Measurements from ENCODE around the gene ARMC5.
"Not testable (repeated sequence)": the region's sequence is repeated elsewhere in the genome, so short reads cannot be mapped to it uniquely, and the experiment has no call there.

Gene ARMC5

GRCh38 chr16:31430380-31431052 is 28.8 kb upstream of the ARMC5 start:
- in situ Hi-C loops (cut with MboI; ENCODE audit: low sequenced_read_pairs), result no loop called here

GRCh38 chr16:31435341-31436220 is 23.7 kb upstream of the ARMC5 start:
- in situ Hi-C loops (cut with MboI; ENCODE audit: low sequenced_read_pairs), result no loop called here

- in situ Hi-C loops (cut with MboI; ENCODE audit: low sequenced_read_pairs), result no loop called here
These were observed 22.9 kb upstream of the ARMC5 start for GRCh38 chr16:31436221-31437045.

GRCh38 chr16:31438414-31438813 is 20.9 kb upstream of the ARMC5 start:
- in situ Hi-C loops (cut with MboI; ENCODE audit: low sequenced_read_pairs), result no loop called here

DNA sequence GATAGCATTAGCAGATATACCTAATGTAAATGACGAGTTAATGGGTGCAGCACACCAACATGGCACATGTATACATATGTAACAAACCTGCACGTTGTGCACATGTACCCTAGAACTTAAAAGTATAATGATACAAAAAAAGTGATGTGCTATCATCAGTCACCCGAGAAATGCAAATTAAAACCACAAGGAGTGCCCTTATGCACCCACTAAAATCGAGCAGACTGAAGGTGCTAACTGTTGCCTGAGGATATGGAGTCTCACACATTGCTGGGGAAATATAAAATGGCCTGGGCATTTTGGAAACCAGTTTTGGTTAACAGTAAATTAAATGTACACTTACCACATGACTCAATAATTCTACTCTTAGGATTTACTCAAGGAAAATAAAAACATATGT is 20.3 kb upstream of the ARMC5 start:
- in situ Hi-C loops (cut with MboI; ENCODE audit: low sequenced_read_pairs), result not testable (repeated sequence)

DNA sequence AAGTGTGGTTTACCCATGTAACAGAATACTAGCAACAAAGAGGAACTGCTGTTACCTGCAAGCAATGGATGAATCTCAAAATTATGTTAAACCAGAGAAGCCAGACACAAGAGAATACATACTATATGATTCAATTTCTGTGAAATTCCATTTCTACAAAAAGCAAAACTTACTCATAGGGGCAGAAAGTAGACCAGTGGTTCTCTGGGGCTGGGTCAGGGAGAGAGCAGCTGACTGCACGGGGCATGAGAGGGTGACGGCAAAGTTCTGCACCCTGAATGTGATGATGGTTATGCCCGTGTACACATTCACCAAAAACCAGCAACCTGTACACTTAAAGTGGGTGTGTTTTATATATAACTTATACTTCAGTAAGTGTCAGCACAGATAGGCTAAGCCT is 19.8 kb upstream of the ARMC5 start:
- in situ Hi-C loops (cut with MboI; ENCODE audit: low sequenced_read_pairs), result no loop called here

- in situ Hi-C loops (cut with MboI; ENCODE audit: low sequenced_read_pairs), result no loop called here
These were observed 18.7 kb upstream of the ARMC5 start for GRCh38 chr16:31440516-31441184.

- in situ Hi-C loops (cut with MboI; ENCODE audit: low sequenced_read_pairs), result no loop called here
These were observed 17.3 kb upstream of the ARMC5 start for GRCh38 chr16:31441956-31442355.

GRCh38 chr16:31445931-31446330 is 13.4 kb upstream of the ARMC5 start:
- in situ Hi-C loops (cut with MboI; ENCODE audit: low sequenced_read_pairs), result not testable (repeated sequence)

- in situ Hi-C loops (cut with MboI; ENCODE audit: low sequenced_read_pairs), result no loop called here
These were observed 8.1 kb upstream of the ARMC5 start for GRCh38 chr16:31451201-31451600.

- in situ Hi-C loops (cut with MboI; ENCODE audit: low sequenced_read_pairs), result no loop called here
These were observed 7.5 kb upstream of the ARMC5 start for GRCh38 chr16:31451681-31452351.

- in situ Hi-C loops (cut with MboI; ENCODE audit: low sequenced_read_pairs), result no loop called here
These were observed 6.6 kb upstream of the ARMC5 start for GRCh38 chr16:31452631-31453106.

DNA sequence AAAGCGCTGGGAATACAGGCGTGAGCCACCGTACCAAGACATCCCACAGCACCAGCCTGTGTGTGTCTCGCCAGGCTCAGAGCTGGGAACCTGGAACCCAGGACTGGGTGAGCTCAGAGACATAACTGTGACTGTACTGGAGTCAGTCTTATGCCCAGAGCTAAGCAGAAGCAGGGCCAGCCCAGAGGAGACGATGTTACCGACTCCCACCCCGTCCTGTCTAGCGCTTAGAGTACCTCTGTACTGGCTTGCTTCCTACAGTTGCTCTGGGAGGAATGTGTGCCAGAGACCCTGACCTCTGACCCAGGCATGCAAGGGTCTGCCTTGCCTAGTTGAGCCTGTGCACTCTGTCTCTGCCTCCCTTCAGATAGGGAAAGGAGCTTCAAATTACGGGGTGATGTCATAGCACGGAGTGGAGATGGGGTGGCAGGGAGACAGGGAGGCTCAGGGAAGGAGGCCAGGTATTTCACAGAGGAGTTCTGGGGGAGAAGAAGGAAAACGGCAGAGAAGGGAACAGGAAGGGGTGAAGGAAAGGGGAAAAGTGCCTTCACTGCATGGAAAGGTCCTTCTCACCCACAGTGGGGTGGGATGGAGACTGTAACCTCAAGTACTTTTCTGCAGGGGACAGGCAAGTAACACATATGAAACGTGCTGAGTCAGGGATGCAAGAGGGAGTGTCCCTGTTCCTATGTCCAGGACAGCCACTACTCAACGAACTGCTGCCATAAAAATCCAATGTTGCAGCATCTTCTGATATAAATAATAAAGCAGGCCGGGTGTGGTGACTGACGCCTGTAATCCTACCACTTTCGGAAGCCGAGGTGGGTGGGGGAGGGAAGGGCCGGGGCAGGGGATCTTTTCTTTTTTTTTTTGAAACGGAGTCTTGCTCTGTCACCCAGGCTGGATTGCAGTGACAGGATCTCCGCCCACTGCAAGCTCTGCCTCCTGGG is 5.8 kb upstream of the ARMC5 start:
- in situ Hi-C loops (cut with MboI; ENCODE audit: low sequenced_read_pairs), result no loop called here

GRCh38 chr16:31455601-31456314 is 3.5 kb upstream of the ARMC5 start:
- in situ Hi-C loops (cut with MboI; ENCODE audit: low sequenced_read_pairs), result no loop called here

- in situ Hi-C loops (cut with MboI; ENCODE audit: low sequenced_read_pairs), result no loop called here
These were observed 2.3 kb upstream of the ARMC5 start for GRCh38 chr16:31456988-31457360.

DNA sequence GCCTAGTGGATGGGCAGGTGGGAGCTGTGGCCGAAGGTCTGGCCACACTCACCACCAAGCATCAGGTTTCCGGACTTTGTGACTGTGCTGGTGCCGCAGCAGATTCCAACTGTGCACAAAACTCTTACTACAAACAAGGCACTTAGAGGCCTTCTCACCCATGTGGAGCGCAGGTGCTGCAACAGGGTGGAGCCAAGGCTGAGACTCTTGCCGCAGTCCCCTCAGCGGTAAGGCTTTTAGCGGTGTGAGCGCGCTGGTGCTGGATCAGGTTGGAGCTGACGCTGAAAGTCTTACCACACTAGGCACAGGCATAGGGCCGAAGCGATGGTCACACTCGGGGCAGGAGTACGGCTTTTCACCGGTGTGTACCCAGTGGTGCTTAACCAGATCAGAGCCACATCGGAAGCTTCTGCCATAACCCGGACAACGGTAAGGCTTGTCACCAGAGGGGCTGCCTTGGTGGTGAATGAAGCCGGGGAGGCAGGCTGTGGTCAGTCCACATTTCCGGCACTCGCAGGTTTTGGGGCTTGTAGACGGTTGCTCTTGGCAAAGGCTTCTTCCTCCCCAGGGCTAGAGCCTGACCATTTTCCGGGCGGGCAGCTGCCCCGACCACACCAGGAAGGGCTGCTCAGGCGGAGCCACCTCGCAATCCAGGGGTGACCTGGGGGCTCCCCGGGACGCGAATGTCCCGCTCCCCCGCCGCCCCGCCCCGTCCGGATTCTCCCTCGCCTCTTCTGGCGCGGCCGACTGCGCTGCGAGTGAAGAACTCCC is 1.0 kb upstream of the ARMC5 start:
- in situ Hi-C loops (cut with MboI; ENCODE audit: low sequenced_read_pairs), result no loop called here

- in situ Hi-C loops (cut with MboI; ENCODE audit: low sequenced_read_pairs), result no loop called here
These were observed 633 bp downstream of the ARMC5 start for GRCh38 chr16:31459687-31460581.

Data from hTERT RPE-1 (cell line).